ENCODE measurements around the gene ANKRD55.

ANKRD55 gene

DNA sequence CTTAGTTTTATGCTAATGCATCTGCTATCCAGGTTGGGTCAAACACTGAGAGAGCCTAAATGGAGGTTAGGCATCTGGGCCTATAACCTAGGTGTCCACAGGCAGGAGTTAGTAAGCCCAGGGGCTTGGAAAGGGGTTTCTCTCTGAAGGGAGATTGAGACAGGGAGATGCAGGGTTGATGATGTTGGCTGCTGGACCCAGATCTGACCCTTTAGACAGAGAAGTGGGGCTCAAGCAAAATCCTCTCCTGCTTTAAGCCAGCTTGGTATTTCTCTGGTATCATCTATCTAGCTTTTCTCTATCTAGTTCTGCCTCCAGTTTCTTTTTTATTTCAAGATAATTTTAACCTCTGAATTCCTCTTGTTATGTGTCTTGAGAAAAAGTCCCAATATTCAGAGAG lies 18.3 kb upstream of the ANKRD55 start:
- Histone ChIP-seq H3K36me3 (ENCODE audit: control insufficient read depth in 2 of 2, insufficient read depth in 1 of 2, low read length in 2 of 2) (no peaks in the 10 kb centered on the region), H3K27ac (ENCODE audit: extremely low read depth, low read depth, low read length) (no peak overlapping the region), H3K4me3 (ENCODE audit: low read depth, low read length) (no peak overlapping the region), H3K9me3 (ENCODE audit: control insufficient read depth, insufficient read depth, low read depth, low read length) (no peaks in the 10 kb centered on the region), H3K4me1 (ENCODE audit: control insufficient read depth, insufficient read depth, low read length) (no peaks in the 10 kb centered on the region)
- CTCF ChIA-PET: interaction anchor here (1.0 to 1.6 kb wide), 2 partner anchors 13 to 50 kb away, joined by 4 to 6 read pairs; no protein-coding TSS in a partner anchor
- TF ChIP-seq, protein P1, sequence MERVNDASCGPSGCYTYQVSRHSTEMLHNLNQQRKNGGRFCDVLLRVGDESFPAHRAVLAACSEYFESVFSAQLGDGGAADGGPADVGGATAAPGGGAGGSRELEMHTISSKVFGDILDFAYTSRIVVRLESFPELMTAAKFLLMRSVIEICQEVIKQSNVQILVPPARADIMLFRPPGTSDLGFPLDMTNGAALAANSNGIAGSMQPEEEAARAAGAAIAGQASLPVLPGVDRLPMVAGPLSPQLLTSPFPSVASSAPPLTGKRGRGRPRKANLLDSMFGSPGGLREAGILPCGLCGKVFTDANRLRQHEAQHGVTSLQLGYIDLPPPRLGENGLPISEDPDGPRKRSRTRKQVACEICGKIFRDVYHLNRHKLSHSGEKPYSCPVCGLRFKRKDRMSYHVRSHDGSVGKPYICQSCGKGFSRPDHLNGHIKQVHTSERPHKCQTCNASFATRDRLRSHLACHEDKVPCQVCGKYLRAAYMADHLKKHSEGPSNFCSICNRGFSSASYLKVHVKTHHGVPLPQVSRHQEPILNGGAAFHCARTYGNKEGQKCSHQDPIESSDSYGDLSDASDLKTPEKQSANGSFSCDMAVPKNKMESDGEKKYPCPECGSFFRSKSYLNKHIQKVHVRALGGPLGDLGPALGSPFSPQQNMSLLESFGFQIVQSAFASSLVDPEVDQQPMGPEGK (tag by site-specific recombination; IDR thresholded peaks at IDR 0.05): no peak
- TF ChIP-seq, protein P2, sequence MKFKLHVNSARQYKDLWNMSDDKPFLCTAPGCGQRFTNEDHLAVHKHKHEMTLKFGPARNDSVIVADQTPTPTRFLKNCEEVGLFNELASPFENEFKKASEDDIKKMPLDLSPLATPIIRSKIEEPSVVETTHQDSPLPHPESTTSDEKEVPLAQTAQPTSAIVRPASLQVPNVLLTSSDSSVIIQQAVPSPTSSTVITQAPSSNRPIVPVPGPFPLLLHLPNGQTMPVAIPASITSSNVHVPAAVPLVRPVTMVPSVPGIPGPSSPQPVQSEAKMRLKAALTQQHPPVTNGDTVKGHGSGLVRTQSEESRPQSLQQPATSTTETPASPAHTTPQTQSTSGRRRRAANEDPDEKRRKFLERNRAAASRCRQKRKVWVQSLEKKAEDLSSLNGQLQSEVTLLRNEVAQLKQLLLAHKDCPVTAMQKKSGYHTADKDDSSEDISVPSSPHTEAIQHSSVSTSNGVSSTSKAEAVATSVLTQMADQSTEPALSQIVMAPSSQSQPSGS (tag by site-specific recombination; IDR thresholded peaks at IDR 0.05; ENCODE audit: low read depth): no peak
- TF ChIP-seq ZNF354C (tag by site-specific recombination; IDR thresholded peaks at IDR 0.05; ENCODE audit: borderline replicate concordance, low read depth) (no peak), ZNF174 (tag by site-specific recombination; IDR thresholded peaks at IDR 0.05) (no peak), ZNF510 (tag by site-specific recombination; IDR thresholded peaks at IDR 0.05; ENCODE audit: insufficient replicate concordance) (no peak), TCF7L2 (IDR thresholded peaks at IDR 0.05; ENCODE audit: borderline replicate concordance, low read depth, low read length) (no peak), ZNF311 (tag by site-specific recombination; IDR thresholded peaks at IDR 0.05; ENCODE audit: borderline replicate concordance) (no peak), ZNF677 (tag by site-specific recombination; IDR thresholded peaks at IDR 0.05) (no peak), ZNF843 (tag by site-specific recombination; IDR thresholded peaks at IDR 0.05) (no peak), ZNF701 (tag by site-specific recombination; IDR thresholded peaks at IDR 0.05) (no peak), IKZF3 (tag by site-specific recombination; IDR thresholded peaks at IDR 0.05) (no peak), ZNF560 (tag by site-specific recombination; IDR thresholded peaks at IDR 0.05; ENCODE audit: borderline replicate concordance) (no peak), ZNF202 (tag by site-specific recombination; IDR thresholded peaks at IDR 0.05; ENCODE audit: borderline replicate concordance) (no peak), ZNF549 (tag by site-specific recombination; IDR thresholded peaks at IDR 0.05) (no peak), ZNF221 (tag by site-specific recombination; IDR thresholded peaks at IDR 0.05; ENCODE audit: borderline replicate concordance) (no peak), ZNF654 (tag by site-specific recombination; IDR thresholded peaks at IDR 0.05; ENCODE audit: low read depth) (no peak), ZNF585B (tag by site-specific recombination; IDR thresholded peaks at IDR 0.05) (no peak)
- TF ChIP-seq, protein P3, sequence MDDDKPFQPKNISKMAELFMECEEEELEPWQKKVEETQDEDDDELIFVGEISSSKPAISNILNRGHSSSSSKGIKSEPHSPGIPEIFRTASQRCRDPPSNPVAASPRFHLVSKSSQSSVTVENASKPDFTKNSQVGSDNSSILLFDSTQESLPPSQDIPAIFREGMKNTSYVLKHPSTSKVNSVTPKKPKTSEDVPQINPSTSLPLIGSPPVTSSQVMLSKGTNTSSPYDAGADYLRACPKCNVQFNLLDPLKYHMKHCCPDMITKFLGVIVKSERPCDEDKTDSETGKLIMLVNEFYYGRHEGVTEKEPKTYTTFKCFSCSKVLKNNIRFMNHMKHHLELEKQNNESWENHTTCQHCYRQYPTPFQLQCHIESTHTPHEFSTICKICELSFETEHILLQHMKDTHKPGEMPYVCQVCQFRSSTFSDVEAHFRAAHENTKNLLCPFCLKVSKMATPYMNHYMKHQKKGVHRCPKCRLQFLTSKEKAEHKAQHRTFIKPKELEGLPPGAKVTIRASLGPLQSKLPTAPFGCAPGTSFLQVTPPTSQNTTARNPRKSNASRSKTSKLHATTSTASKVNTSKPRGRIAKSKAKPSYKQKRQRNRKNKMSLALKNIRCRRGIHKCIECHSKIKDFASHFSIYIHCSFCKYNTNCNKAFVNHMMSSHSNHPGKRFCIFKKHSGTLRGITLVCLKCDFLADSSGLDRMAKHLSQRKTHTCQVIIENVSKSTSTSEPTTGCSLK (tag by site-specific recombination; IDR thresholded peaks at IDR 0.05): no peak
- TF ChIP-seq, protein P4, sequence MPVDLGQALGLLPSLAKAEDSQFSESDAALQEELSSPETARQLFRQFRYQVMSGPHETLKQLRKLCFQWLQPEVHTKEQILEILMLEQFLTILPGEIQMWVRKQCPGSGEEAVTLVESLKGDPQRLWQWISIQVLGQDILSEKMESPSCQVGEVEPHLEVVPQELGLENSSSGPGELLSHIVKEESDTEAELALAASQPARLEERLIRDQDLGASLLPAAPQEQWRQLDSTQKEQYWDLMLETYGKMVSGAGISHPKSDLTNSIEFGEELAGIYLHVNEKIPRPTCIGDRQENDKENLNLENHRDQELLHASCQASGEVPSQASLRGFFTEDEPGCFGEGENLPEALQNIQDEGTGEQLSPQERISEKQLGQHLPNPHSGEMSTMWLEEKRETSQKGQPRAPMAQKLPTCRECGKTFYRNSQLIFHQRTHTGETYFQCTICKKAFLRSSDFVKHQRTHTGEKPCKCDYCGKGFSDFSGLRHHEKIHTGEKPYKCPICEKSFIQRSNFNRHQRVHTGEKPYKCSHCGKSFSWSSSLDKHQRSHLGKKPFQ (tag by site-specific recombination; IDR thresholded peaks at IDR 0.05): no peak
- TF ChIP-seq, protein P5, sequence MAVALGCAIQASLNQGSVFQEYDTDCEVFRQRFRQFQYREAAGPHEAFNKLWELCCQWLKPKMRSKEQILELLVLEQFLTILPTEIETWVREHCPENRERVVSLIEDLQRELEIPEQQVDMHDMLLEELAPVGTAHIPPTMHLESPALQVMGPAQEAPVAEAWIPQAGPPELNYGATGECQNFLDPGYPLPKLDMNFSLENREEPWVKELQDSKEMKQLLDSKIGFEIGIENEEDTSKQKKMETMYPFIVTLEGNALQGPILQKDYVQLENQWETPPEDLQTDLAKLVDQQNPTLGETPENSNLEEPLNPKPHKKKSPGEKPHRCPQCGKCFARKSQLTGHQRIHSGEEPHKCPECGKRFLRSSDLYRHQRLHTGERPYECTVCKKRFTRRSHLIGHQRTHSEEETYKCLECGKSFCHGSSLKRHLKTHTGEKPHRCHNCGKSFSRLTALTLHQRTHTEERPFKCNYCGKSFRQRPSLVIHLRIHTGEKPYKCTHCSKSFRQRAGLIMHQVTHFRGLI (tag by site-specific recombination; IDR thresholded peaks at IDR 0.05): no peak
- POLR2A ChIA-PET: no interaction called here

All from HEK293 (cell line).